ENCODE data around the gene KIF16B. TPM values are rescaled to one million over a fixed set of nuclear protein-coding genes. Genes with fewer than 3 reads are reported as not detected.
A peak's percentile ranks its signal among the peaks of the same experiment; 100 is the strongest.

KIF16B gene
- total RNA-seq, 1 donor from 2014 or later: 19.0 TPM

- no peak for DNase-seq (ENCODE audit: low read depth)
- FAIRE-seq: no peak
- H3K36me3 ChIP-seq (ENCODE audit: control insufficient read depth, insufficient read depth, low read length): peaks cover 16% of the 10 kb centered on the region
Measured at GRCh38 chr20:16366529-16366928, 206.7 kb downstream of the KIF16B start.

GRCh38 chr20:16364320-16364687, 208.9 kb downstream of the KIF16B start:
- DNase-seq (ENCODE audit: low read depth): no peak
- Histone ChIP-seq H3K36me3 (ENCODE audit: control insufficient read depth, insufficient read depth, low read length) (peaks cover 15% of the 10 kb centered on the region), H3K27me3 (ENCODE audit: control insufficient read depth, insufficient read depth, low read length) (no peaks in the 10 kb centered on the region), H3K4me3 (ENCODE audit: low read depth, low read length) (no peak overlapping the region)
- FAIRE-seq: peak; percentile 77
- TF ChIP-seq CTCF (IDR thresholded peaks at IDR 0.05; ENCODE audit: insufficient read depth, low read length, severe bottlenecking): no peak

More at GRCh38 chr20:16366529-16366928, 206.7 kb downstream of the KIF16B start:
- no peak for TF ChIP-seq CTCF (IDR thresholded peaks at IDR 0.05; ENCODE audit: insufficient read depth, low read length, severe bottlenecking)
- H3K27me3 ChIP-seq (ENCODE audit: control insufficient read depth, insufficient read depth, low read length): no peaks in the 10 kb centered on the region
- H3K4me3 ChIP-seq (ENCODE audit: low read depth, low read length): no peak overlapping the region

- no peak for TF ChIP-seq CTCF (IDR thresholded peaks at IDR 0.05; ENCODE audit: insufficient read depth, low read length, severe bottlenecking)
Measured at GRCh38 chr20:16363506-16364319, 209.5 kb downstream of the KIF16B start.

GRCh38 chr20:16362642-16363041, 210.6 kb downstream of the KIF16B start:
- Histone ChIP-seq H3K4me3 (ENCODE audit: low read depth, low read length) (no peak overlapping the region), H3K36me3 (ENCODE audit: control insufficient read depth, insufficient read depth, low read length) (peaks cover 7% of the 10 kb centered on the region), H3K27me3 (ENCODE audit: control insufficient read depth, insufficient read depth, low read length) (no peaks in the 10 kb centered on the region)
- no peak for TF ChIP-seq CTCF (IDR thresholded peaks at IDR 0.05; ENCODE audit: insufficient read depth, low read length, severe bottlenecking)
- DNase-seq (ENCODE audit: low read depth): no peak
- FAIRE-seq: no peak

More at GRCh38 chr20:16363506-16364319, 209.5 kb downstream of the KIF16B start:
- H3K4me3 ChIP-seq (ENCODE audit: low read depth, low read length): no peak overlapping the region
- peaks cover 14% of the 10 kb centered on the region for H3K36me3 ChIP-seq (ENCODE audit: control insufficient read depth, insufficient read depth, low read length)
- FAIRE-seq: no peak
- no peak for DNase-seq (ENCODE audit: low read depth)
- no peaks in the 10 kb centered on the region for H3K27me3 ChIP-seq (ENCODE audit: control insufficient read depth, insufficient read depth, low read length)

- Histone ChIP-seq H3K27me3 (ENCODE audit: control insufficient read depth, insufficient read depth, low read length) (no peaks in the 10 kb centered on the region), H3K4me3 (ENCODE audit: low read depth, low read length) (no peak overlapping the region), H3K36me3 (ENCODE audit: control insufficient read depth, insufficient read depth, low read length) (peaks cover 3% of the 10 kb centered on the region)
- no peak for TF ChIP-seq CTCF (IDR thresholded peaks at IDR 0.05; ENCODE audit: insufficient read depth, low read length, severe bottlenecking)
- no peak for DNase-seq (ENCODE audit: low read depth)
- no peak for FAIRE-seq
Measured at GRCh38 chr20:16360668-16361067, 212.6 kb downstream of the KIF16B start.

GRCh38 chr20:16353417-16353781, 219.8 kb downstream of the KIF16B start:
- Histone ChIP-seq H3K36me3 (ENCODE audit: control insufficient read depth, insufficient read depth, low read length) (no peaks in the 10 kb centered on the region), H3K4me3 (ENCODE audit: low read depth, low read length) (no peak overlapping the region), H3K27me3 (ENCODE audit: control insufficient read depth, insufficient read depth, low read length) (no peaks in the 10 kb centered on the region)
- no peak for FAIRE-seq
- DNase-seq (ENCODE audit: low read depth): no peak
- no peak for TF ChIP-seq CTCF (IDR thresholded peaks at IDR 0.05; ENCODE audit: insufficient read depth, low read length, severe bottlenecking)

Data from bronchial epithelial cell (primary cell).